ENCODE results near the gene SIL1.

DNA sequence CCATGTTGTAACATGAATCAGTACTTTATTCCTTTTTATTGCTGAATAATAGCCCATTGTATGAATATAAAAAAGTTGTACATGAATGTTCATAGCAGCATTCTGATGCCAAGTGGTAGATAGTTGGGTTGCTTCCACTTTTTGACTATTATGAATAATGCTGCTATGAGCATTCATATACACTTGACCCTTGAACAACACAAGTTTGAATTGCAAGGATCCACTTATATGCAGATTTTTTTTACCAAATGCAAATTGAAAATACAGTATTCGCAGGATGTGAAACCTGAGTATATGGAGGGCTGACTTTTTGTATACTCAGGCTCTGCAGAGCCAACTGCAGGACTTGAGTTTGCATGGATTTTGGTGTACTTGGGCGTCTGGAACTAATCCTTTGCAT lies 14.7 kb upstream of the SIL1 start:
- TF ChIP-seq POLR2AphosphoS5 (IDR thresholded peaks at IDR 0.05) (no peak), EP300 (IDR thresholded peaks at IDR 0.05) (no peak), POLR2A (IDR thresholded peaks at IDR 0.05) (no peak)
- TF ChIP-seq, protein P1, sequence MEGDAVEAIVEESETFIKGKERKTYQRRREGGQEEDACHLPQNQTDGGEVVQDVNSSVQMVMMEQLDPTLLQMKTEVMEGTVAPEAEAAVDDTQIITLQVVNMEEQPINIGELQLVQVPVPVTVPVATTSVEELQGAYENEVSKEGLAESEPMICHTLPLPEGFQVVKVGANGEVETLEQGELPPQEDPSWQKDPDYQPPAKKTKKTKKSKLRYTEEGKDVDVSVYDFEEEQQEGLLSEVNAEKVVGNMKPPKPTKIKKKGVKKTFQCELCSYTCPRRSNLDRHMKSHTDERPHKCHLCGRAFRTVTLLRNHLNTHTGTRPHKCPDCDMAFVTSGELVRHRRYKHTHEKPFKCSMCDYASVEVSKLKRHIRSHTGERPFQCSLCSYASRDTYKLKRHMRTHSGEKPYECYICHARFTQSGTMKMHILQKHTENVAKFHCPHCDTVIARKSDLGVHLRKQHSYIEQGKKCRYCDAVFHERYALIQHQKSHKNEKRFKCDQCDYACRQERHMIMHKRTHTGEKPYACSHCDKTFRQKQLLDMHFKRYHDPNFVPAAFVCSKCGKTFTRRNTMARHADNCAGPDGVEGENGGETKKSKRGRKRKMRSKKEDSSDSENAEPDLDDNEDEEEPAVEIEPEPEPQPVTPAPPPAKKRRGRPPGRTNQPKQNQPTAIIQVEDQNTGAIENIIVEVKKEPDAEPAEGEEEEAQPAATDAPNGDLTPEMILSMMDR (IDR thresholded peaks at IDR 0.05), result no peak
